ENCODE measurements around the gene DLD.

DNA sequence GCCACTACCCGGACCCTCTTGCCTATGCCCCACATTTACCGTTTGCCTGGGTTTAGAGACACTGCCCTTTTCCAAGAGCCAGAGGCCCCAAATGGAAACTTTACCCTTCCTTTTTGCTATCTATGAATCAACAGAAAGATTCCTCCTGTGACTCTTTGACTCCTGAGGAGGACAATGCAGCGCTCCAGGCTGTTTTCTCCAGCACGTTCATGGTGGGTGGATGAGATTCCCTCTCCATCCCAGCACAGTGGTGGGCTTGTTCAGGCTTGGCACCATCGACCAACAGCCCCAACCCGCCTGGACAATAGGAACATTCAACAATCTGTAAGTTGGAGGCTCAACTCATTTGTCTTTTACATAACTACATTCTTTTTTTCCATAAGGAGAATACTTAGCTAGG, 55.9 kb downstream of the DLD start:
- TF ChIP-seq SREBF2 (CRISPR knock-in tag; IDR thresholded peaks at IDR 0.05) = no peak
- TF ChIP-seq NONO (IDR thresholded peaks at IDR 0.05; ENCODE audit: low read depth in 2 of 2, low read length in 1 of 2) = no peak
- TF ChIP-seq, protein P1, sequence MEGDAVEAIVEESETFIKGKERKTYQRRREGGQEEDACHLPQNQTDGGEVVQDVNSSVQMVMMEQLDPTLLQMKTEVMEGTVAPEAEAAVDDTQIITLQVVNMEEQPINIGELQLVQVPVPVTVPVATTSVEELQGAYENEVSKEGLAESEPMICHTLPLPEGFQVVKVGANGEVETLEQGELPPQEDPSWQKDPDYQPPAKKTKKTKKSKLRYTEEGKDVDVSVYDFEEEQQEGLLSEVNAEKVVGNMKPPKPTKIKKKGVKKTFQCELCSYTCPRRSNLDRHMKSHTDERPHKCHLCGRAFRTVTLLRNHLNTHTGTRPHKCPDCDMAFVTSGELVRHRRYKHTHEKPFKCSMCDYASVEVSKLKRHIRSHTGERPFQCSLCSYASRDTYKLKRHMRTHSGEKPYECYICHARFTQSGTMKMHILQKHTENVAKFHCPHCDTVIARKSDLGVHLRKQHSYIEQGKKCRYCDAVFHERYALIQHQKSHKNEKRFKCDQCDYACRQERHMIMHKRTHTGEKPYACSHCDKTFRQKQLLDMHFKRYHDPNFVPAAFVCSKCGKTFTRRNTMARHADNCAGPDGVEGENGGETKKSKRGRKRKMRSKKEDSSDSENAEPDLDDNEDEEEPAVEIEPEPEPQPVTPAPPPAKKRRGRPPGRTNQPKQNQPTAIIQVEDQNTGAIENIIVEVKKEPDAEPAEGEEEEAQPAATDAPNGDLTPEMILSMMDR (IDR thresholded peaks at IDR 0.05 in 2 of 3, conservative IDR thresholded peaks at IDR 0.05 in 1 of 3; ENCODE audit: insufficient read depth in 2 of 3, low read depth in 1 of 3, low read length in 3 of 3) = no peak
- TF ChIP-seq TCF7L2 (IDR thresholded peaks at IDR 0.05; ENCODE audit: low read depth, low read length) = no peak
- TF ChIP-seq HNRNPL (IDR thresholded peaks at IDR 0.05; ENCODE audit: low read depth, low read length) = no peak
- TF ChIP-seq ATF2 (CRISPR knock-in tag; IDR thresholded peaks at IDR 0.05) = no peak
- TF ChIP-seq USF1 (CRISPR knock-in tag; IDR thresholded peaks at IDR 0.05) = no peak
- no peak for TF ChIP-seq ZNF263 (CRISPR knock-in tag; IDR thresholded peaks at IDR 0.05; ENCODE audit: borderline replicate concordance)
- no peak for TF ChIP-seq TGIF2 (CRISPR knock-in tag; IDR thresholded peaks at IDR 0.05)
- TF ChIP-seq GABPA (tag; conservative IDR thresholded peaks at IDR 0.05; ENCODE audit: low read depth) = no peak
